ENCODE measurements around the gene TAOK3. TPM values are rescaled to one million over a fixed set of nuclear protein-coding genes. Genes with fewer than 3 reads are reported as not detected.

TAOK3 gene
- total and polyA plus RNA-seq, 9 of the 15 experiments (the other 6 are each of a cell fraction or from before 2014, with no cell fraction given): 24.3 to 83.5 (median 47.1) TPM

DNA sequence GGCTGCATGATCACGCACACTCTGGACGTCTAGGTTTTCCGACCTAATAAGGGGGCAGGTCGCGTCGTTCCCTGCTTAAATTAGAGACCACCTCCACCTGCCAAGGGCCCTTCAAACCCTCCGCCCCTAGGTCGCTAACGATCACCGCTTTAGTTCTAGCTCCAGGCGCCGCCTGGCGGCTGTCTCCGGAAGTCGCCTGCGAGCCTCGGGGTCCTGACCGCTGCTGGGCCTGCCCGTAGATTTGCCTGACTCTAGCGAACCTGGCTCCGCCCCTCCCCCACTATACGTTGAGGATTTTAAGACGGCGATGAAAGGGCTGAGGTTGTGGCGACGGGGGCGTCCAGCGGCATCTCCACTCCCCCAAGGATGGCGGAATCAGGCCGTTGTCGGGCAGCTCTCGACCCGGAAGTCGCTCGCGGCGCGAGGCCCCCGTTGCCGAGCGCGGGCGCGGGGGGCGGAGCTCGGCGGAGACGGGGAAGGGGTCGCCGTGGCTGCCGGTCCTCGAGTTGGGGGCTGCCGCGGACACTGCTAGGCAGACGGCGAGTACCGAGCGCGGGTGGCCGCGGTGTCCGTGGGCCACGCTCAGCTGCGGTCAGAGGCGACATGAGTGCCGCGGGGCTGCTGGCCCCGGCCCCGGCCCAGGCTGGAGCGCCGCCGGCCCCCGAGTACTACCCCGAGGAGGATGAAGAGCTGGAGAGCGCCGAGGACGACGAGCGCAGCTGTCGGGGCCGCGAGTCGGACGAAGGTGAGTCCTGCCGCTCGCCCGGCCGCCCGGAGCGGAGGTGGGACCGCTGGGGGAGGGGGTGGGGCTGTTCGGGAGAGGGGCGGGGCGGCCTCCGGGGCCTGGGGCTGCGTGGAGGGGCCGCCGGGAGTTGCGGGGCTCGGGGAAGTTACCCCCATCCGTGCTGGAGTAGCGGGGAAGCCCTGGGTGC lies 3.6 kb upstream of the TAOK3 start, which contains the start of gene SUDS3 (continued):
- TF ChIP-seq, protein P1, sequence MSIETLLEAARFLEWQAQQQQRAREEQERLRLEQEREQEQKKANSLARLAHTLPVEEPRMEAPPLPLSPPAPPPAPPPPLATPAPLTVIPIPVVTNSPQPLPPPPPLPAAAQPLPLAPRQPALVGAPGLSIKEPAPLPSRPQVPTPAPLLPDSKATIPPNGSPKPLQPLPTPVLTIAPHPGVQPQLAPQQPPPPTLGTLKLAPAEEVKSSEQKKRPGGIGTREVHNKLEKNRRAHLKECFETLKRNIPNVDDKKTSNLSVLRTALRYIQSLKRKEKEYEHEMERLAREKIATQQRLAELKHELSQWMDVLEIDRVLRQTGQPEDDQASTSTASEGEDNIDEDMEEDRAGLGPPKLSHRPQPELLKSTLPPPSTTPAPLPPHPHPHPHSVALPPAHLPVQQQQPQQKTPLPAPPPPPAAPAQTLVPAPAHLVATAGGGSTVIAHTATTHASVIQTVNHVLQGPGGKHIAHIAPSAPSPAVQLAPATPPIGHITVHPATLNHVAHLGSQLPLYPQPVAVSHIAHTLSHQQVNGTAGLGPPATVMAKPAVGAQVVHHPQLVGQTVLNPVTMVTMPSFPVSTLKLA (conservative IDR thresholded peaks at IDR 0.05): peak; percentile 80 to 84
- TF ChIP-seq ILF3 (IDR thresholded peaks at IDR 0.05; ENCODE audit: borderline replicate concordance): 0 out of 2 replicates have a peak, but pooled peaks have one; percentile 36
- no peak for TF ChIP-seq CEBPG (CRISPR knock-in tag; IDR thresholded peaks at IDR 0.05)
- TF ChIP-seq CEBPG (tag; conservative IDR thresholded peaks at IDR 0.05 in 1 of 2, IDR thresholded peaks at IDR 0.05 in 1 of 2): no peak
- TF ChIP-seq ZNF57 (CRISPR knock-in tag; IDR thresholded peaks at IDR 0.05): no peak
- peak; percentile 54 for TF ChIP-seq CHD1 (IDR thresholded peaks at IDR 0.05; ENCODE audit: low read length)
- TF ChIP-seq MCM5 (IDR thresholded peaks at IDR 0.05; ENCODE audit: low read depth): no peak
- TF ChIP-seq ZBTB7A (IDR thresholded peaks at IDR 0.05; ENCODE audit: borderline replicate concordance, control insufficient read depth, low read depth, low read length): peak; percentile 84
- no peak for TF ChIP-seq SRSF1 (IDR thresholded peaks at IDR 0.05; ENCODE audit: low read depth, low read length)
- TF ChIP-seq ZBTB34 (CRISPR knock-in tag; IDR thresholded peaks at IDR 0.05): no peak
- TF ChIP-seq NCOA1 (IDR thresholded peaks at IDR 0.05; ENCODE audit: low read depth): no peak
- no peak for TF ChIP-seq ARHGAP35 (IDR thresholded peaks at IDR 0.05; ENCODE audit: partially characterized antibody)
- no peak for TF ChIP-seq NFRKB (IDR thresholded peaks at IDR 0.05; ENCODE audit: low read depth)
- no peak for TF ChIP-seq TRIM28 (IDR thresholded peaks at IDR 0.05)
- TF ChIP-seq XRCC4 (IDR thresholded peaks at IDR 0.05; ENCODE audit: extremely low read depth, insufficient read depth, insufficient read length): no peak
- no peak for TF ChIP-seq CEBPZ (IDR thresholded peaks at IDR 0.05; ENCODE audit: borderline replicate concordance, low read depth, low read length)
- TF ChIP-seq PKNOX1 (IDR thresholded peaks at IDR 0.05): no peak; the same call in 1 of the 2 replicates
- TF ChIP-seq ZNF75A (CRISPR knock-in tag; IDR thresholded peaks at IDR 0.05): no peak
- no peak for TF ChIP-seq ZNF445 (CRISPR knock-in tag; IDR thresholded peaks at IDR 0.05; ENCODE audit: low read depth)
- no peak for TF ChIP-seq HSF4 (CRISPR knock-in tag; IDR thresholded peaks at IDR 0.05; ENCODE audit: borderline replicate concordance)
- TF ChIP-seq ZKSCAN8 (CRISPR knock-in tag; IDR thresholded peaks at IDR 0.05): no peak

All from K562 (cell line).